22Rv1 (cell line): ENCODE data around the gene SLC22A13.

ENCODE experiments used
- H3K27ac ChIP-seq: fragments of 450-650 bp; 2 replicates; pipeline ENCODE4 v1.5.1; 2017
- CTCF ChIP-seq: fragments of 450-650 bp; IDR thresholded peaks from 2 replicates; pipeline ENCODE4 v1.5.1; 2017; ENCODE audit warnings: mild to moderate bottlenecking
- ZFX ChIP-seq: fragments of 450-650 bp; IDR thresholded peaks from 2 replicates; pipeline ENCODE4 v1.6.1; 2017; ENCODE audit warnings: antibody characterized with exemption, borderline replicate concordance

The SLC22A13 gene

GRCh38 chr3:38264353-38264771, 1.2 kb upstream of the SLC22A13 start:
- no peak for TF ChIP-seq ZFX

GRCh38 chr3:38264779-38265178, 833 bp upstream of the SLC22A13 start:
- TF ChIP-seq ZFX (no peak), CTCF (no peak)
- H3K27ac ChIP-seq, result no peak overlapping the region

More at GRCh38 chr3:38264353-38264771, 1.2 kb upstream of the SLC22A13 start:
- H3K27ac ChIP-seq, result no peak overlapping the region

- no peak overlapping the region for H3K27ac ChIP-seq
- TF ChIP-seq CTCF, result no peak
These were observed 1.2 kb downstream of the SLC22A13 start for GRCh38 chr3:38266810-38267209.

- no peak overlapping the region for H3K27ac ChIP-seq
- TF ChIP-seq CTCF (no peak), ZFX (no peak)
These were observed 2.0 kb downstream of the SLC22A13 start for GRCh38 chr3:38267662-38268061.

GRCh38 chr3:38268087-38268486, 2.5 kb downstream of the SLC22A13 start:
- no peak overlapping the region for H3K27ac ChIP-seq
- TF ChIP-seq ZFX, result no peak
- TF ChIP-seq CTCF, result no peak

- no peak for TF ChIP-seq ZFX
- no peak for TF ChIP-seq CTCF
- H3K27ac ChIP-seq, result no peak overlapping the region
These were observed 2.9 kb downstream of the SLC22A13 start for GRCh38 chr3:38268522-38268921.

- TF ChIP-seq CTCF, result no peak
- no peak for TF ChIP-seq ZFX
- H3K27ac ChIP-seq, result no peak overlapping the region
These were observed 5.0 kb downstream of the SLC22A13 start for GRCh38 chr3:38270606-38271005.

GRCh38 chr3:38271553-38271952, 5.9 kb downstream of the SLC22A13 start:
- H3K27ac ChIP-seq, result no peak overlapping the region
- TF ChIP-seq ZFX (no peak), CTCF (no peak)
